ENCODE measurements around the gene LARP6. TPM values are rescaled to one million over a fixed set of nuclear protein-coding genes. Genes with fewer than 3 reads are reported as not detected.

The LARP6 gene
- polyA plus RNA-seq, 1 donor (not counting 4 experiments of a cell fraction or from before 2014, with no cell fraction given): 66.1 TPM

DNA sequence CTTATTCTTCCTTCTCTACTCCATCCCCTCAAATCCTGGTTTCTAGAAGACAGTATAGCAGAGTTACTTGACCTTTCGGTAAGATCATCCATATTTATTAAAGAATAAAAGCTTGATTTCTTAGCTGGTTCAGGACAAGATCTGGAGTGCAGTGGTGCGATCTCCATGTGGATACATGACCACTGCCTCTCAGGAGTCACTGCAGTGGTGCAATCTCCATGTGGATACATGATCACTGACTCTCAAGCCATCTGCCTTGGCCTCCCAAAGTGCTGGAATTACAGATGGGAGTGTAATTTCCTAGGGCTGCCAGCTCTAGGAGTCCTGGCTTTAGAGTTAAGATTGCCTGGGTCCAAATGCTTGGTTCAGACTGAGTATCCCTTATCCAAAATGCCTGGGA lies 16.5 kb downstream of the LARP6 start:
- FAIRE-seq: no peak
- no peak overlapping the region for H3K4me2 ChIP-seq (ENCODE audit: control insufficient read depth, extremely low read depth, insufficient read depth, low read depth, low read length)
- H3K27me3 ChIP-seq (ENCODE audit: control insufficient read depth, extremely low read depth, insufficient read depth, low read length): no peaks in the 10 kb centered on the region
- DNase-seq (ENCODE audit: low read depth, low spot score): no peak
- H3K9ac ChIP-seq (ENCODE audit: control insufficient read depth, extremely low read depth, insufficient read depth, low read length): no peak overlapping the region
- TF ChIP-seq, protein P1, sequence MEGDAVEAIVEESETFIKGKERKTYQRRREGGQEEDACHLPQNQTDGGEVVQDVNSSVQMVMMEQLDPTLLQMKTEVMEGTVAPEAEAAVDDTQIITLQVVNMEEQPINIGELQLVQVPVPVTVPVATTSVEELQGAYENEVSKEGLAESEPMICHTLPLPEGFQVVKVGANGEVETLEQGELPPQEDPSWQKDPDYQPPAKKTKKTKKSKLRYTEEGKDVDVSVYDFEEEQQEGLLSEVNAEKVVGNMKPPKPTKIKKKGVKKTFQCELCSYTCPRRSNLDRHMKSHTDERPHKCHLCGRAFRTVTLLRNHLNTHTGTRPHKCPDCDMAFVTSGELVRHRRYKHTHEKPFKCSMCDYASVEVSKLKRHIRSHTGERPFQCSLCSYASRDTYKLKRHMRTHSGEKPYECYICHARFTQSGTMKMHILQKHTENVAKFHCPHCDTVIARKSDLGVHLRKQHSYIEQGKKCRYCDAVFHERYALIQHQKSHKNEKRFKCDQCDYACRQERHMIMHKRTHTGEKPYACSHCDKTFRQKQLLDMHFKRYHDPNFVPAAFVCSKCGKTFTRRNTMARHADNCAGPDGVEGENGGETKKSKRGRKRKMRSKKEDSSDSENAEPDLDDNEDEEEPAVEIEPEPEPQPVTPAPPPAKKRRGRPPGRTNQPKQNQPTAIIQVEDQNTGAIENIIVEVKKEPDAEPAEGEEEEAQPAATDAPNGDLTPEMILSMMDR (optimal IDR thresholded peaks at IDR 0.05 in 1 of 3, IDR thresholded peaks at IDR 0.05 in 1 of 3, conservative IDR thresholded peaks at IDR 0.05 in 1 of 3; ENCODE audit: extremely low read depth in 1 of 3, insufficient read depth in 2 of 3, low read length in 3 of 3): no peak
- no peak for TF ChIP-seq EZH2 (IDR thresholded peaks at IDR 0.05; ENCODE audit: low read length)
- H3K36me3 ChIP-seq (ENCODE audit: control insufficient read depth in 2 of 2, extremely low read depth in 1 of 2, insufficient read depth in 2 of 2, low read length in 2 of 2): peaks cover 7 to 20% of the 10 kb centered on the region in 2 experiments
- dilution Hi-C loops (cut with MboI; ENCODE audit: extremely low pct_ligation_motif_present, low sequenced_read_pairs): no loop called here
- H3K9me1 ChIP-seq (ENCODE audit: control insufficient read depth, extremely low read depth, insufficient read depth, low read length): no peaks in the 10 kb centered on the region
- no peaks in the 10 kb centered on the region for H4K20me1 ChIP-seq (ENCODE audit: control insufficient read depth, extremely low read depth, insufficient read depth, low read length)
- H2AFZ ChIP-seq (ENCODE audit: control insufficient read depth, low read length): no peak overlapping the region
- peaks cover 16% of the 10 kb centered on the region for H3K4me1 ChIP-seq (ENCODE audit: control insufficient read depth, extremely low read depth, insufficient read depth, low read length)
- H3K9me3 ChIP-seq (ENCODE audit: control insufficient read depth, low read depth, low read length): no peaks in the 10 kb centered on the region
- H3K27ac ChIP-seq (ENCODE audit: control insufficient read depth, insufficient read depth, low read length): no peak overlapping the region
- H3K79me2 ChIP-seq (ENCODE audit: control insufficient read depth, insufficient read depth, low read length): no peaks in the 10 kb centered on the region
- no peak overlapping the region for H3K4me3 ChIP-seq (ENCODE audit: control insufficient read depth in 2 of 3, extremely low read depth in 1 of 3, insufficient read depth in 2 of 3, low read depth in 1 of 3, low read length in 3 of 3)

DNA sequence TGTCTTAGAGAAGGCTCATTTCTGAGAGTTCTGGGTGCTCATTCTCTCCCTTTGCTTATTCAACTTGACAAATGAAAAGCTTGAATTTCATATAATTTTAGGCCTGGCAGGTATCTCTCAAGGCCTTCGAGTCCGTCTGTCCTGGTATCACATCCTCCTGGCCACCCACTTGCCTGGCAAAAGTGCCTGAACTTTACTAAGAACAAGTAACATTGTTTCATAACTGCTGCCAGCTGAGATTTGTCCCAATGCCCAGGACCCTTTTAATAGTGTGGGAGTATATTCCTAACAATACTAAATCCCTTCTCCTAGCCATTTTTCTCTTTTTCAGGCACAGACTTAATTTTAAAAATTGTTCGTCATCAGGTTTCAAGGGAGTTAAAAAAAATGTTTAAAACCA lies 18.1 kb downstream of the LARP6 start:
- TF ChIP-seq, protein P1 (optimal IDR thresholded peaks at IDR 0.05 in 1 of 3, IDR thresholded peaks at IDR 0.05 in 1 of 3, conservative IDR thresholded peaks at IDR 0.05 in 1 of 3; ENCODE audit: extremely low read depth in 1 of 3, insufficient read depth in 2 of 3, low read length in 3 of 3): no peak
- no peak for TF ChIP-seq EZH2 (IDR thresholded peaks at IDR 0.05; ENCODE audit: low read length)
- no peaks in the 10 kb centered on the region for H3K9me3 ChIP-seq (ENCODE audit: control insufficient read depth, low read depth, low read length)
- H3K27me3 ChIP-seq (ENCODE audit: control insufficient read depth, extremely low read depth, insufficient read depth, low read length): no peaks in the 10 kb centered on the region

More for the DNA sequence above, 18.1 kb downstream of the LARP6 start:
- H3K4me3 ChIP-seq (ENCODE audit: control insufficient read depth in 2 of 3, extremely low read depth in 1 of 3, insufficient read depth in 2 of 3, low read depth in 1 of 3, low read length in 3 of 3): no peak overlapping the region
- no peaks in the 10 kb centered on the region for H3K9me1 ChIP-seq (ENCODE audit: control insufficient read depth, extremely low read depth, insufficient read depth, low read length)
- no peak overlapping the region for H2AFZ ChIP-seq (ENCODE audit: control insufficient read depth, low read length)
- FAIRE-seq (no peak), DNase-seq (ENCODE audit: low read depth, low spot score) (no peak)
- peaks cover 16% of the 10 kb centered on the region for H3K4me1 ChIP-seq (ENCODE audit: control insufficient read depth, extremely low read depth, insufficient read depth, low read length)
- H3K4me2 ChIP-seq (ENCODE audit: control insufficient read depth, extremely low read depth, insufficient read depth, low read depth, low read length): no peak overlapping the region
- dilution Hi-C loops (cut with MboI; ENCODE audit: extremely low pct_ligation_motif_present, low sequenced_read_pairs): no loop called here
- H3K36me3 ChIP-seq (ENCODE audit: control insufficient read depth in 2 of 2, extremely low read depth in 1 of 2, insufficient read depth in 2 of 2, low read length in 2 of 2): peaks cover 8 to 24% of the 10 kb centered on the region in 2 experiments
- H4K20me1 ChIP-seq (ENCODE audit: control insufficient read depth, extremely low read depth, insufficient read depth, low read length): no peaks in the 10 kb centered on the region
- H3K27ac ChIP-seq (ENCODE audit: control insufficient read depth, insufficient read depth, low read length): no peak overlapping the region
- no peak overlapping the region for H3K9ac ChIP-seq (ENCODE audit: control insufficient read depth, extremely low read depth, insufficient read depth, low read length)
- H3K79me2 ChIP-seq (ENCODE audit: control insufficient read depth, insufficient read depth, low read length): no peaks in the 10 kb centered on the region

Measured in keratinocyte (primary cell).